ENCODE measurements around the gene FAM237A.

The FAM237A gene

GRCh38 chr2:206631340-206631739 is 10.9 kb upstream of the FAM237A start:
- in situ Hi-C loops (cut with MboI; ENCODE audit: low sequenced_read_pairs, unreplicated experiment), result no loop called here
- no peak for TF ChIP-seq CTCF (IDR thresholded peaks at IDR 0.05; ENCODE audit: borderline replicate concordance, control extremely low read depth, extremely low read depth, insufficient read depth, missing control alignments)
- no peak for DNase-seq (ENCODE audit: low spot score)

GRCh38 chr2:206635015-206635414 is 7.3 kb upstream of the FAM237A start:
- in situ Hi-C loops (cut with MboI; ENCODE audit: low sequenced_read_pairs, unreplicated experiment), result no loop called here
- no peak for DNase-seq (ENCODE audit: low spot score)
- no peak for TF ChIP-seq CTCF (IDR thresholded peaks at IDR 0.05; ENCODE audit: borderline replicate concordance, control extremely low read depth, extremely low read depth, insufficient read depth, missing control alignments)

GRCh38 chr2:206639636-206640035 is 2.7 kb upstream of the FAM237A start:
- in situ Hi-C loops (cut with MboI; ENCODE audit: low sequenced_read_pairs, unreplicated experiment), result no loop called here
- DNase-seq (ENCODE audit: low spot score), result no peak
- TF ChIP-seq CTCF (IDR thresholded peaks at IDR 0.05; ENCODE audit: borderline replicate concordance, control extremely low read depth, extremely low read depth, insufficient read depth, missing control alignments), result no peak

GRCh38 chr2:206641226-206641625 is 1.1 kb upstream of the FAM237A start:
- in situ Hi-C loops (cut with MboI; ENCODE audit: low sequenced_read_pairs, unreplicated experiment), result no loop called here
- DNase-seq (ENCODE audit: low spot score), result no peak
- TF ChIP-seq CTCF (IDR thresholded peaks at IDR 0.05; ENCODE audit: borderline replicate concordance, control extremely low read depth, extremely low read depth, insufficient read depth, missing control alignments), result no peak

GRCh38 chr2:206647985-206648384 is 5.7 kb downstream of the FAM237A start:
- in situ Hi-C loops (cut with MboI; ENCODE audit: low sequenced_read_pairs, unreplicated experiment), result no loop called here
- DNase-seq (ENCODE audit: low spot score), result no peak
- no peak for TF ChIP-seq CTCF (IDR thresholded peaks at IDR 0.05; ENCODE audit: borderline replicate concordance, control extremely low read depth, extremely low read depth, insufficient read depth, missing control alignments)

- no peak for TF ChIP-seq CTCF (IDR thresholded peaks at IDR 0.05; ENCODE audit: borderline replicate concordance, control extremely low read depth, extremely low read depth, insufficient read depth, missing control alignments)
- no peak for DNase-seq (ENCODE audit: low spot score)
- in situ Hi-C loops (cut with MboI; ENCODE audit: low sequenced_read_pairs, unreplicated experiment), result no loop called here
Measured at GRCh38 chr2:206657087-206657486, 14.8 kb downstream of the FAM237A start.

- in situ Hi-C loops (cut with MboI; ENCODE audit: low sequenced_read_pairs, unreplicated experiment), result no loop called here
- TF ChIP-seq CTCF (IDR thresholded peaks at IDR 0.05; ENCODE audit: borderline replicate concordance, control extremely low read depth, extremely low read depth, insufficient read depth, missing control alignments), result no peak
- DNase-seq (ENCODE audit: low spot score), result no peak
Measured at GRCh38 chr2:206665251-206665650, 23.0 kb downstream of the FAM237A start.

Data from GM13976 (cell line).